Measurements from ENCODE around the gene CDC42BPA. TPM values are rescaled to one million over a fixed set of nuclear protein-coding genes. Genes with fewer than 3 reads are reported as not detected.

The CDC42BPA gene
- total and polyA plus RNA-seq, 2 donors (not counting 3 experiments of a cell fraction or from before 2014, with no cell fraction given): 26.1 to 92.6 TPM

DNA sequence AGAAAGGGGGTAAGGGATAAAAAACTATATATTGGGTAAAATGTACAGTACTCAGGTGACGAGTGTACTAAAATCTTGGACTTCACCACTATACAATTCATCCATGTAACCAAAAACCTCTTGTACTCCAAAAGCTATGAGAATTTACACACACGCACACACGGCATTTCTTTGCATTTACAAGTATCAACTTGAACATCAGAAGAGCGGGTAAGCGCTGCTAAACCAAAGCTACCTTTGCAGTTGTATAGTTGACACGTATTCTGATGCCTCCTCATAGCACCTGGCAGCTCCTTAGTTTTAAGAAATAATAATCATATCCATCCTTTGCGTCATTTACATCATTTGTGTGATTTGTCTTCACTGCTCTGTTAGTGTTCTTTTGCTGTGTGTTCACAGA lies 17.6 kb downstream of the CDC42BPA start:
- peaks cover 93% of the 10 kb centered on the region for H3K79me2 ChIP-seq (ENCODE audit: control insufficient read depth, insufficient read depth, low read length)
- CTCF ChIA-PET: interaction anchor here (0.6 kb wide), 1 partner anchor 14 kb away, joined by 4 read pairs; no protein-coding TSS in a partner anchor
- H3K4me1 ChIP-seq (ENCODE audit: control insufficient read depth, extremely low read depth, insufficient read depth, low read length): peaks cover 20% of the 10 kb centered on the region
- no peaks in the 10 kb centered on the region for H3K9me1 ChIP-seq (replicated peaks; ENCODE audit: control insufficient read depth, extremely low read depth, insufficient read depth, low read length)
- no peaks in the 10 kb centered on the region for H3K9me3 ChIP-seq (replicated peaks; ENCODE audit: control insufficient read depth, insufficient read depth, low read length)
- no peak overlapping the region for H3K9ac ChIP-seq (replicated peaks; ENCODE audit: extremely low read depth, insufficient read depth, low read length)
- intact Hi-C loops (cut with micrococcal nuclease) (no loop called here), dilution Hi-C loops (cut with MboI; ENCODE audit: extremely low pct_ligation_motif_present, low sequenced_read_pairs) (loop anchor here (25.0 kb wide), 1 partner anchor 137 kb away; no protein-coding TSS in a partner anchor)
- TF ChIP-seq EZH2 (IDR thresholded peaks at IDR 0.05; ENCODE audit: borderline replicate concordance, low read depth, low read length, severe bottlenecking): no peak
- TF ChIP-seq JUN (IDR thresholded peaks at IDR 0.05; ENCODE audit: borderline replicate concordance, insufficient read depth, insufficient read length, low read depth): no peak
- no peak for TF ChIP-seq FOS (IDR thresholded peaks at IDR 0.05; ENCODE audit: borderline replicate concordance, insufficient read depth, low read length)
- TF ChIP-seq, protein P1, sequence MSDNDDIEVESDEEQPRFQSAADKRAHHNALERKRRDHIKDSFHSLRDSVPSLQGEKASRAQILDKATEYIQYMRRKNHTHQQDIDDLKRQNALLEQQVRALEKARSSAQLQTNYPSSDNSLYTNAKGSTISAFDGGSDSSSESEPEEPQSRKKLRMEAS (IDR thresholded peaks at IDR 0.05; ENCODE audit: insufficient read depth, insufficient read length): no peak
- TF ChIP-seq GATA2 (IDR thresholded peaks at IDR 0.05; ENCODE audit: insufficient read depth, insufficient read length, low read depth, low read length): no peak
- TF ChIP-seq POLR2A (IDR thresholded peaks at IDR 0.05; ENCODE audit: low read depth, low read length): no peak
- TF ChIP-seq POLR2AphosphoS5 (IDR thresholded peaks at IDR 0.05; ENCODE audit: insufficient read depth, low read depth, low read length): no peak
- TF ChIP-seq, protein P2, sequence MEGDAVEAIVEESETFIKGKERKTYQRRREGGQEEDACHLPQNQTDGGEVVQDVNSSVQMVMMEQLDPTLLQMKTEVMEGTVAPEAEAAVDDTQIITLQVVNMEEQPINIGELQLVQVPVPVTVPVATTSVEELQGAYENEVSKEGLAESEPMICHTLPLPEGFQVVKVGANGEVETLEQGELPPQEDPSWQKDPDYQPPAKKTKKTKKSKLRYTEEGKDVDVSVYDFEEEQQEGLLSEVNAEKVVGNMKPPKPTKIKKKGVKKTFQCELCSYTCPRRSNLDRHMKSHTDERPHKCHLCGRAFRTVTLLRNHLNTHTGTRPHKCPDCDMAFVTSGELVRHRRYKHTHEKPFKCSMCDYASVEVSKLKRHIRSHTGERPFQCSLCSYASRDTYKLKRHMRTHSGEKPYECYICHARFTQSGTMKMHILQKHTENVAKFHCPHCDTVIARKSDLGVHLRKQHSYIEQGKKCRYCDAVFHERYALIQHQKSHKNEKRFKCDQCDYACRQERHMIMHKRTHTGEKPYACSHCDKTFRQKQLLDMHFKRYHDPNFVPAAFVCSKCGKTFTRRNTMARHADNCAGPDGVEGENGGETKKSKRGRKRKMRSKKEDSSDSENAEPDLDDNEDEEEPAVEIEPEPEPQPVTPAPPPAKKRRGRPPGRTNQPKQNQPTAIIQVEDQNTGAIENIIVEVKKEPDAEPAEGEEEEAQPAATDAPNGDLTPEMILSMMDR (IDR thresholded peaks at IDR 0.05; ENCODE audit: extremely low read depth in 1 of 2, insufficient read depth in 1 of 2, low read depth in 1 of 2, low read length in 2 of 2): no peak
- no peak for TF ChIP-seq MYC (IDR thresholded peaks at IDR 0.05; ENCODE audit: low read depth, low read length)
- DNase-seq (ENCODE audit: low read depth, low spot score) (no peak), FAIRE-seq (no peak)
- no peak overlapping the region for H2AFZ ChIP-seq (ENCODE audit: low read depth, low read length)
- H3K36me3 ChIP-seq (ENCODE audit: control insufficient read depth in 2 of 2, extremely low read depth in 1 of 2, insufficient read depth in 2 of 2, low read length in 2 of 2): no peaks in the 10 kb centered on the region
- no peaks in the 10 kb centered on the region for H3K27me3 ChIP-seq (ENCODE audit: control insufficient read depth in 2 of 2, insufficient read depth in 2 of 2, low read length in 2 of 2)
- no peak overlapping the region for H3K4me2 ChIP-seq (ENCODE audit: insufficient read depth, low read length)
- BruUV-seq (replicated peaks): no TSS peak
- POLR2A ChIA-PET: interaction anchor here (0.7 kb wide), 1 partner anchor 1363 kb away, joined by 5 read pairs; no protein-coding TSS in a partner anchor
- H3K4me3 ChIP-seq (replicated peaks in 1 of 3; ENCODE audit: insufficient read depth in 1 of 3, low read depth in 1 of 3, low read length in 3 of 3): no peak overlapping the region
- H4K20me1 ChIP-seq (replicated peaks; ENCODE audit: control insufficient read depth, extremely low read depth, insufficient read depth, low read length): peaks cover 3% of the 10 kb centered on the region
- no peak overlapping the region for H3K27ac ChIP-seq (ENCODE audit: insufficient read depth, low read depth, low read length)

All from endothelial cell of umbilical vein (primary cell).